ENCODE results near the gene AHCYL1.
"Not testable (repeated sequence)": the region's sequence is repeated elsewhere in the genome, so short reads cannot be mapped to it uniquely, and the experiment has no call there.

Gene AHCYL1

DNA sequence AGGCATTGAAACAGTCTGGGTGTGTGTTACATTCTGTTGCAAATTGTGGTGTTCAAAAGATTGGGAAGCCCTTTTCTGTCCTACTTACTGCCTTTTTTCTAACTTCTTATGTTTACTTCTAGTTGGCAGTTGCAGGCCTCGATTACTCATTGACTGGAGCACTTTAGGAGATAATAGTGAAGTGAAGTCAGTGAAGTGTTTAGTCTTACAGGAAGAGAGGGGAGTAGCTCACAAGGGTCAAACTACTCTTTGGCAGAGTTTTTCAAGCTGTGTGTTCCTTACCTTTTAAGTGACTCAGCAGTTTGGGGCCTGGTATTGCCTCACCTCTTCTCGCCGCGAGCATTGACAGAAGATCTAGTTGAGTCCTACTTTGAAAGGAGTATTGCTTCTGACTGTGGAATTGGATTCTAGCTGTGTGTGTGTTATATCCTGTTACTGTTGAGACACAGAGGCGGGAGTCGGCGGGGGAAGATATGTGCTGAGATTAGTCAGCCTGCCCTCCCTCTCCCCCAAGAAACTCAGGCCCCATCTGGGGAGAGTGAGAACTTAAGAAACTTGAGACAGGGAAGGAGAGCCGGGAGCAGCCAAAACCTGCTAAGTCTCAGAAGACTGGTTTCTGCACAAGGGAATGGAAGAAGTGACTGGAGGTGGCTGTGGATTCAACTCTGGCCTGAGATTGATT, 19.3 kb downstream of the AHCYL1 start:
- DNase-seq: no peak

GRCh38 chr1:110004583-110004982, 20.0 kb downstream of the AHCYL1 start:
- DNase-seq: no peak

DNA sequence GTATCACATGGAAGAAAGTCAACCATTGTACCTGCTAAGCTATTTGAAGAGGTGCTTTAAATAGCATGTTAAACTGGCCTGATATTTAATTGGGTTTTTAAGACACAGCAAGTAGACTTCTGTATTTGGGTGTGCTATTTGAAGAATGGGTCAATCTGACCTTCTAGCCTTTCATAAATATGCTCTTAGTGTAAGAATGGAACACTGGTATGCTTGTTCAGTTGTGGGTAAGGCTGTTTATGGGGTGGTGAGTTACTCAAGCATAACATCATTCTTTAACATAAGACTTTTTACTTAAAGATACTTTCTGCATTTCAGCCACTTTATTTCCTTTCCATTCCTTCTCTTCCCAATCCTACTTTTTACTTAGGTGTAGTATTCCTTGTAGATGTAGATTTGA, 21.4 kb downstream of the AHCYL1 start:
- DNase-seq: no peak

- no peak for DNase-seq
Observed at GRCh38 chr1:110006516-110006915, 22.0 kb downstream of the AHCYL1 start.

- no peak for DNase-seq
Observed at GRCh38 chr1:110007046-110007830, 22.7 kb downstream of the AHCYL1 start.

GRCh38 chr1:110008971-110009565, 24.5 kb downstream of the AHCYL1 start:
- no peak for DNase-seq

GRCh38 chr1:110011527-110012041, 27.0 kb downstream of the AHCYL1 start:
- no peak for DNase-seq

GRCh38 chr1:110012100-110012780, 27.7 kb downstream of the AHCYL1 start:
- DNase-seq: no peak

DNA sequence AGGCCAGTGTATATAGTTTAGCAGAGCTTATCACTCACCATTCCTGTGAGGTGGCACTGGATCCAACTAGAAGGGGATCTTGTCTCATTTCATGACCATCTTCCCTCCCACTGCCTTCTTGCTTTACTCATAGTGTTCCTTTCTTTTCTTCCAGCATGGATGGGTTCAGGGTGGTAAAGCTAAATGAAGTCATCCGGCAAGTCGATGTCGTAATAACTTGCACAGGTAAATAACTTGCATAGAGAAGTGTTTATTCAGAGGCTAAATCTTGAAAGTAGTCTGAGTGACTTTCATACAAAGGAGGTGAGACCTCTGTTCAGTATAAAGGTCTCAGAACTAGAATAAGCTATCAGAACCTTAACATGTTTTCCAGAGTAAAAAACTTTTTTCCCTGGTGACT, 33.2 kb downstream of the AHCYL1 start:
- no peak for DNase-seq

DNA sequence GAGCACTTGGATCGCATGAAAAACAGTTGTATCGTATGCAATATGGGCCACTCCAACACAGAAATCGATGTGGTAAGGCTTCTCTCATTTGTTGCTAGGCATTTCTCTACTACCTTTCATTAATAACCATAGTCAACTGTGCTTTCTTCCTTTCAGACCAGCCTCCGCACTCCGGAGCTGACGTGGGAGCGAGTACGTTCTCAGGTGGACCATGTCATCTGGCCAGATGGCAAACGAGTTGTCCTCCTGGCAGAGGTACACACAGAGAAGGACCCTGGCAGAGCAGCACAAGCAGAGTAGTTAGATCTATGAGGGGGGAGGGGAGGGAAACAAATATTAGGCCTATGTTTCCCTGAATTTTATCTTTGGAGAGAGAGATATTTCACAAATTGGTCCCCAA, 33.8 kb downstream of the AHCYL1 start:
- DNase-seq: no peak

- DNase-seq: no peak
Observed at GRCh38 chr1:110019770-110020169, 35.2 kb downstream of the AHCYL1 start.

DNA sequence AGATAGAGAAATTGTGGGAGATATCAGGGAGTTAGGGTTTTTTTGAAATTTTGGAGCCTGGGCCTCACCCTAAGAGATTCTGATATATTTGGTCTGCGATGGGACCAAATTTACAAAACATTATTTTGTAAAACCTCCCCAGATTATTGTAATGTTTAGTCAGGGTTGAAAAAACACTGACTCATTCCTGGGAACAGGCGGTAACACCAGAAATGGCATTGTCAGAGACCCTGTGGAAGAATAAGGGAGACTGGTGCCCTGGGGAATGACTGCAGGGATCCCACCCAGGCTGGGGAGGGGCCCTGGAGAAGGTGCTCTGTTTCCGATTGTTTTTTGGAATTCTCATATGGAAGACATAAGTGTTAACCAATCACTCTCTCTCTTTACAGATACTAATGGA, 36.7 kb downstream of the AHCYL1 start:
- DNase-seq: no peak

DNA sequence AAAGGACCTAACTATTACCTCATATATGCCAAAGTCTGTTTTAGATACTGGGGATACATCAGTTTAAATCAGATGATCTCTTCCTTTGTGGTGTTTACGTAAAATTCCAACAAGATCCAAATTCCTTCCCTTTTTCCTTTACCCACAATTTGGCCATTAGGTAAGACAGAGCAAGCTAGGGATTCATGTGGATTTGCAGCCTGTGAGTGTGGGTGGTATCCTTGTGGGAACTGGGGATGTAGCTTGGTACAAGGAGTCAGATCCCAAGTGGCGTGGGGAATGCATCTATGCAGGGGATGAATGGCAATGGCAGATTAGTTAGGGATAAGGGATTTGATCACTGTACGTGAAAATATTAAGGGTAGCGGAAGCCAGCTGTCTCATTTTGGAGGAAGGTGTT, 40.0 kb downstream of the AHCYL1 start:
- no peak for DNase-seq

- not testable (repeated sequence) for DNase-seq
Observed at GRCh38 chr1:110030687-110031086, 46.1 kb downstream of the AHCYL1 start.

DNA sequence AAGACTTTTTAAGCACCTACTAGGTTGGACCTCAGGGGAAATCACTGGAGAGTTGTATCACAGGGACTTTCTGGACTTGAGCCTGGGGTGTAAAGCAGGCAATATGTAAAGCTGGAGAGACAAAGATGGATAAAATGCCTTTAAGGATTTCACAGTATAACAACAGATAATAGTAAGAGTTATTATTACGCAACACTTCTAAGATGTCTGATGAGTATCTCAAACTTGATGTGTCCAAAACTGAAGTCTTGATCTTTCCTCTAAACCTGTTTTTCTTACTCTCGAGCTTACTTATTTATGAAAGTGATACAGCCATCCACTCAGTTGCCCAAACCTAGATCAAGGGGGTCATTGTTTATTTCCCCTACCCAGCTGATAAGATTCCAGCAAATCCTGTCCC, 47.8 kb downstream of the AHCYL1 start:
- no peak for DNase-seq

DNA sequence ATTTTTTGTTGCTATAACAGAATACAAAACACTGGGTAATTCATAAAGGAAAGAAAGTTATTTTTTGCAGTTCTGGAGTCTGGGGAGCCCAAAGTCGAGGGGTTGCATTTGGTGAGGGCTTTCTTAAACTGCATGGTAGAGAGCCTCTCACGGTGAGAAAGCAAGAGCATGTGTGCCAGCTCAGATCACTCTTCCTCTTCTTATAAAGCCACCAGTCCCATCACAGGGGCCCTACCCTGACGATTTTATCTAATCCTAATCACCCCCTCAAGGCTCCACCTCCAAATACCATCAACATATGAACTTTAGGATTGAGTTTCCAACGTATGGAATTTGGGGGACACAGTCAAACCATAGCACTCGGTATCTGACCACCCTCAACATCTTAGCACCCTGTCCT, 48.9 kb downstream of the AHCYL1 start:
- no peak for DNase-seq

DNA sequence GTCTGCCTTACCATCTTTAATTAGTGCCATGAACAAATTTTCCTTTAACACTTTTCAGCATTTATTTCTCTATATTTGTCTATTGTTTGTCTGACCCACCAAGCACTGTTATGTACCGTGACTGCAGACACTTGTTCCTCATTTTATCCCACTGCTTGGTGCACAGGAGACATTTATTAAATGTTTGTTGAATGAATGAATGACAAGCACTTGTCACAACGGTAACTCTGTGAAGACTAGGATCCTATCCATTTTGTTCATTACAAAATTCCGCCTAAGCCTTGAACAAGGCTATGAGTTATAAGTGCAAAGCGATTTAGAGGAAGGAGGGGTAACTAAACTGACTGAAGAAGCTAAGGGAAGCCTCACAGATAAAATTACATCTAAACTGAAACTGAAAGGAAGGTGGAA, 49.5 kb downstream of the AHCYL1 start:
- DNase-seq: no peak

DNA sequence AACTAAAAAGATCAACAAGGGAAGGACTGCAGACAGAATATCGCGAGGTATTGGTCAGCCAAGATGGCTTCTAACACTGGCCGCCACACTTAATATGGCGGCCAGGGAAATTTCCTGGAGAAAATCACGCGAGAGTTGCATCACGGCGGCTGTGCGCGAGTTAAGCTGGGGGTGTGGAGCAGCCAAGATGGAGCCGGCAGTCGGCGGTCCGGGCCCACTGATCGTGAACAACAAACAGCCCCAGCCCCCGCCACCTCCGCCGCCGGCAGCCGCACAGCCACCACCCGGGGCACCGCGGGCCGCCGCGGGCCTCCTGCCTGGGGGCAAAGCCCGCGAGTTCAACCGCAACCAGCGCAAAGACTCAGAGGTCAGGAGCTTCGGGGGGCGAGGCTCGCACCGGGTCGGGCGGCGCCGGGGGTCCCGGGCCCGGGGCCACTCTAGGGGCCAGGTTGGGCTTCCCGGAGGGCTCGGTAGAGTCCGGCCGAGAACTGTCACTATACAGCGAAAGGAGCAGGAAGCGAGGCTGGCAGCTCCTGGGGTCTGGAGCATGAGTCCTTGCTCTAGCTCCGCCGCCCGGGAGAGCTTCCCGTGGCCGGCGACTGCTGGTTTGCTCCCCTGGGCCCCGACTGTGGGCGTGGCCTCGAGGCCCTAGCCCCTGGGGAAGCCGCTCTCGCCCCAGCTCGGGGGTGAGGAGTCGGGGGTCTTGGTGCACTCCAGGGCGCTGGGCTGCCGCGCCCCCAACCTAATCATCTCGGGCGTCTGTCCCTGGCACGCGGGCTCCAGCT, 50.1 kb downstream of the AHCYL1 start, which contains the start of gene STRIP1:
Gene STRIP1 (plus strand): TSS at position 174 of the 785 bp plus-strand sequence. CDS start 14 bp downstream, at position 188.
- peak; percentile 89 for DNase-seq

DNA sequence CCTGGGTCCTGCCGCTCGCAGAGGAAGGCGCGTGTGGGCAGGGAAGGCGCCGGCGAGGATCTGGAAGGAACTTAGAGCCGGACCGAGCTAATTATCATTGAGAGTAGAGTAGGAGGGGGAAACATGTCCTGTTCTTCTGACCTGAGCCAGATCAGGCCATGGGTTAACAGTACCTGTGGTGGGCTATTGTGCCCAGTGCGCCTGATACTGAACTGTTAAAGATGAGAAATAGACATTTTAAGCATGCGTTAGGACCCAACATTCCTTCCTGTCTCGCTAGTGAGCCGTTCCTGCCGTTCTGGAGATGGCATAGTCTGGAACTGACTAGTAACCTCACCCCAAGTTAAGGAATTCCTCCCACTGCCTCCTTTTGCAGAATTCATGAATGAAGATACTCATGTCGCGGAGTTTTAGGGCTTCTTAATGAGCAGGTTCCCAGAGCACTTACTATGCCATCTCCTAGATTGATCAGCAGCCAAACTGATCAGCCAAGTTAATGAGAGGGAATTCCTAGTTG, 50.7 kb downstream of the AHCYL1 start:
- no peak for DNase-seq

- no peak for DNase-seq
Observed at GRCh38 chr1:110038271-110038670, 53.7 kb downstream of the AHCYL1 start.

DNA sequence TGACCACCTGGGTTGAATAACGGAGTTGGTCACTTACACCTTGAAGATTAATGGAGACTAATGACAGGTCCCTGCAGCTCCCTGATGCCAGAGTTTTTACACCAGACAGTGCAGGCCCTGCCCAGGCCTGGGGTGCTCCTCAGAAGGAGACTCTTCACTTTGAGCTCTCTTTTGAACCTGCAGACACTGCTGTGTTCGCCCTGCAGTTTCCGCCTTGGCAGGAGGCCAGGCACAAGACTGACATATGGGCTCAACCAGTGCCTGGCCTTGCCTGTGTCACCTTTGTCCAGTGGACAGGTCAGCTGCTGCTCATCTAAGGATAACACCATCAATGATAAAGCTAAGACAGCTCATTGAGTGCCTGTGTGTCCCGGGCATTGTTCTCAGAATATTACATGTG, 55.1 kb downstream of the AHCYL1 start:
- no peak for DNase-seq

DNA sequence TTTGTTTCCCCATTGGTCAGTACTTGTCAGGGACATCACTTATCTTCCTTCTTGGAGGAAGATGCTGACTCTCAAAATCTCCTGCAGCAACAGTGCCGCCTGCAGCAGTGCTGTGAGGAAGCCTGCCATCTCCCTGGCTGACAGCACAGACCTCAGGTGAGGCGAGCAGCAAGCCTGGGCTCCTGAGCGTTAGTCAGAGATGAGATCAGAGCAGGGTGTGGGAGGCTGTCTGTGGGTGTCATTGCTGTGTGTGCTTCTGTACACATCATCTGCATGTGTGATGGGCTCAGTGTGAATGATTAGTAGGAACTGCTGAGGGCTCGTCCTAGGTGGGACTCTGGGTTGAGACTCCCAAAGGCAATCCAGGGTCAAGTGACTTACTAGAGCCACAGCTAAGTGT, 56.0 kb downstream of the AHCYL1 start:
- DNase-seq: no peak
